Progenitor cell of endocrine pancreas (in vitro differentiated cells): Measurements from ENCODE around the gene CLDN3. TPM values are rescaled to one million over a fixed set of nuclear protein-coding genes. Genes with fewer than 3 reads are reported as not detected.
A peak's percentile ranks its signal among the peaks of the same experiment; 100 is the strongest.

Experiments used
- DNase-seq: peaks from one replicate; pipeline ENCODE4 v3.0.0; 2021; ENCODE audit warnings: low spot score; ENCODE audit not compliant: unreplicated experiment
- H3K27ac Mint-ChIP-seq: 2 replicates; pipeline ENCODE4 v1.8.0; 2021; ENCODE audit warnings: mild to moderate bottlenecking, moderate library complexity, mixed read lengths
- H3K27me3 Mint-ChIP-seq: 2 replicates; pipeline ENCODE4 v1.8.0; 2021; ENCODE audit warnings: mixed read lengths
- H3K36me3 Mint-ChIP-seq: 2 replicates; pipeline ENCODE4 v1.8.0; 2022; ENCODE audit warnings: mixed read lengths; ENCODE audit not compliant: insufficient read depth
- H3K4me1 Mint-ChIP-seq: 2 replicates; pipeline ENCODE4 v1.8.0; 2021; ENCODE audit warnings: low read depth, mixed read lengths
- H3K4me3 Mint-ChIP-seq: 2 replicates; pipeline ENCODE4 v1.8.0; 2021; ENCODE audit warnings: low read depth, mild to moderate bottlenecking, moderate library complexity, mixed read lengths
- H3K9me3 Mint-ChIP-seq: 2 replicates; pipeline ENCODE4 v1.8.0; 2021; ENCODE audit warnings: low read depth, mixed read lengths
- long read RNA-seq: library from polyadenylated mRNA; unstranded; transcript quantifications from one replicate; pipeline ENCODE4 v2.0.0, GENCODE V29; 2020
- total RNA-seq: library from RNA; stranded (reverse); gene quantifications from 2 replicates; pipeline ENCODE4 v1.2.1, GENCODE V29; 2021
- TF ChIP-seq, protein P1 (sequence below): fragments of 200-600 bp; sonication (generic); IDR thresholded peaks from one replicate; pipeline ENCODE4 v1.5.0; 2021; ENCODE audit warnings: antibody characterized with exemption, mild to moderate bottlenecking; ENCODE audit not compliant: unreplicated experiment

Gene CLDN3, protein sequence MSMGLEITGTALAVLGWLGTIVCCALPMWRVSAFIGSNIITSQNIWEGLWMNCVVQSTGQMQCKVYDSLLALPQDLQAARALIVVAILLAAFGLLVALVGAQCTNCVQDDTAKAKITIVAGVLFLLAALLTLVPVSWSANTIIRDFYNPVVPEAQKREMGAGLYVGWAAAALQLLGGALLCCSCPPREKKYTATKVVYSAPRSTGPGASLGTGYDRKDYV
- total RNA-seq = 49.0 and 49.9 TPM in 2 replicates
- long read RNA-seq, partial matches to known transcripts = 0 of 2 reads
- long read RNA-seq, other reads (novel, unspliced or antisense) = 0 of 2 reads

GRCh38 chr7:73770002-73770859, at the start of gene CLDN3:
Gene CLDN3 (minus strand): TSS chr7:73770270. CDS start chr7:73770049, 221 bp downstream.
- TF ChIP-seq, protein P1, sequence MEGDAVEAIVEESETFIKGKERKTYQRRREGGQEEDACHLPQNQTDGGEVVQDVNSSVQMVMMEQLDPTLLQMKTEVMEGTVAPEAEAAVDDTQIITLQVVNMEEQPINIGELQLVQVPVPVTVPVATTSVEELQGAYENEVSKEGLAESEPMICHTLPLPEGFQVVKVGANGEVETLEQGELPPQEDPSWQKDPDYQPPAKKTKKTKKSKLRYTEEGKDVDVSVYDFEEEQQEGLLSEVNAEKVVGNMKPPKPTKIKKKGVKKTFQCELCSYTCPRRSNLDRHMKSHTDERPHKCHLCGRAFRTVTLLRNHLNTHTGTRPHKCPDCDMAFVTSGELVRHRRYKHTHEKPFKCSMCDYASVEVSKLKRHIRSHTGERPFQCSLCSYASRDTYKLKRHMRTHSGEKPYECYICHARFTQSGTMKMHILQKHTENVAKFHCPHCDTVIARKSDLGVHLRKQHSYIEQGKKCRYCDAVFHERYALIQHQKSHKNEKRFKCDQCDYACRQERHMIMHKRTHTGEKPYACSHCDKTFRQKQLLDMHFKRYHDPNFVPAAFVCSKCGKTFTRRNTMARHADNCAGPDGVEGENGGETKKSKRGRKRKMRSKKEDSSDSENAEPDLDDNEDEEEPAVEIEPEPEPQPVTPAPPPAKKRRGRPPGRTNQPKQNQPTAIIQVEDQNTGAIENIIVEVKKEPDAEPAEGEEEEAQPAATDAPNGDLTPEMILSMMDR = no peak
- H3K27ac Mint-ChIP-seq = peak within 1 kb of the TSS; percentile 94
- H3K27me3 Mint-ChIP-seq = no peaks in the 10 kb centered on the region
- H3K4me3 Mint-ChIP-seq = peak within 1 kb of the TSS; percentile 78
- DNase-seq = peak; percentile 84
- peaks cover 10% of the 10 kb centered on the region for H3K4me1 Mint-ChIP-seq
- H3K36me3 Mint-ChIP-seq = peaks cover 13% of the 10 kb centered on the region
- no peaks in the 10 kb centered on the region for H3K9me3 Mint-ChIP-seq

- DNase-seq = no peak
- no peaks in the 10 kb centered on the region for H3K9me3 Mint-ChIP-seq
- H3K27ac Mint-ChIP-seq = no peak overlapping the region
- H3K27me3 Mint-ChIP-seq = peaks cover 7% of the 10 kb centered on the region
- no peak overlapping the region for H3K4me3 Mint-ChIP-seq
- H3K36me3 Mint-ChIP-seq = no peaks in the 10 kb centered on the region
- TF ChIP-seq, protein P1 = no peak
- peaks cover 2% of the 10 kb centered on the region for H3K4me1 Mint-ChIP-seq
Measured at GRCh38 chr7:73817121-73817520, 47.1 kb upstream of the CLDN3 start.

GRCh38 chr7:73815436-73815835, 45.4 kb upstream of the CLDN3 start:
- Mint-ChIP-seq H3K27me3 (peaks cover 6% of the 10 kb centered on the region), H3K27ac (peak overlapping the region; percentile 84), H3K4me3 (no peak overlapping the region), H3K36me3 (no peaks in the 10 kb centered on the region), H3K9me3 (no peaks in the 10 kb centered on the region), H3K4me1 (peaks cover 3% of the 10 kb centered on the region)
- no peak for DNase-seq
- TF ChIP-seq, protein P1 = no peak

DNA sequence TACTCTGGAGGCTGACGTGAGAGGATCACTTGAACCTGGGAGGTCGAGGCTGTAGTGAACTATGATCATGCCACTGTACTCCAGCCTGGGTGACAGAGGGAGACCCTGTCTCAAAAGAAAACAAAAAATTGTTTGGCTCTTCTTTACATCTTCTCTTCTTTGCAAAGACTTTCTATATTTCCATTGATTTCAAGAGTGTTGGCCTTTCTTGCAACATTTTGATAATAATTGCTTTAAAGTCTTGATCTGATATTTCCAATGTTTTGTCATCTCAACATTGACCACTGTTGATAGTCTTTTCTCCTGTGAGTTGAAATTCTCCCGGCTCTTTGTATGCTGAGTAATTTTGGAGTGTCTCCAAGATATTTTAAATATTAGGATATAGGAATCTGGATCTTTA, 42.9 kb upstream of the CLDN3 start:
- Mint-ChIP-seq H3K27me3 (peaks cover 4% of the 10 kb centered on the region), H3K9me3 (no peaks in the 10 kb centered on the region)

DNA sequence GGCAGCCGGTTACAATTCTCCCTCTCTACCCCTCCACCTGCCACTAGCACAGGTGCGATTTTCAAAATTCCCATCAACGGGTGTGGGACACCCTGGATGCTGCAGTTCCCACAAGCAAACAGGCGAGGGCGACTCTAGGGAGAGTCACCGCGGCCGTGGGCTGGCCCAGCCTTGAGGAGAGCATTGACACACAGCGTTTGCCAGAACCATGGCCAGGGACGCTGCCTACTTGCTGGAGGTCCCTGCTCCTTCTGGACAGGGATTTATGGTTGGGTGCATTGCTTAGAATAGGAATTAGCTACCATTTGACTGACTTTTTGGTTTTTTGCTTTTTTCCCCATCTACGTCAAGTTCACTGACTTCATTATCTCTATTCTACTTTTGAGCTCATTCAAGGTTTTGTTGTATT, 41.7 kb upstream of the CLDN3 start:
- Mint-ChIP-seq H3K4me1 (peaks cover 2% of the 10 kb centered on the region), H3K27me3 (peaks cover 3% of the 10 kb centered on the region), H3K36me3 (no peaks in the 10 kb centered on the region), H3K9me3 (no peaks in the 10 kb centered on the region), H3K4me3 (no peak overlapping the region), H3K27ac (no peak overlapping the region)
- TF ChIP-seq, protein P1 = peak; percentile 77
- peak; percentile 60 for DNase-seq

More for the DNA sequence above, 42.9 kb upstream of the CLDN3 start:
- H3K36me3 Mint-ChIP-seq = no peaks in the 10 kb centered on the region
- DNase-seq = no peak
- TF ChIP-seq, protein P1 = no peak
- H3K4me3 Mint-ChIP-seq = no peak overlapping the region
- H3K4me1 Mint-ChIP-seq = peaks cover 2% of the 10 kb centered on the region
- H3K27ac Mint-ChIP-seq = no peak overlapping the region
